ENCODE measurements around the gene ZSCAN10.
"Not testable (repeated sequence)": the region's sequence is repeated elsewhere in the genome, so short reads cannot be mapped to it uniquely, and the experiment has no call there.

The ZSCAN10 gene

GRCh38 chr16:3070608-3071111 lies 28.4 kb downstream of the ZSCAN10 start:
- no peak for TF ChIP-seq CTCF (IDR thresholded peaks at IDR 0.05; ENCODE audit: extremely low read depth, missing control alignments)
- no peak for DNase-seq (ENCODE audit: low spot score)

DNA sequence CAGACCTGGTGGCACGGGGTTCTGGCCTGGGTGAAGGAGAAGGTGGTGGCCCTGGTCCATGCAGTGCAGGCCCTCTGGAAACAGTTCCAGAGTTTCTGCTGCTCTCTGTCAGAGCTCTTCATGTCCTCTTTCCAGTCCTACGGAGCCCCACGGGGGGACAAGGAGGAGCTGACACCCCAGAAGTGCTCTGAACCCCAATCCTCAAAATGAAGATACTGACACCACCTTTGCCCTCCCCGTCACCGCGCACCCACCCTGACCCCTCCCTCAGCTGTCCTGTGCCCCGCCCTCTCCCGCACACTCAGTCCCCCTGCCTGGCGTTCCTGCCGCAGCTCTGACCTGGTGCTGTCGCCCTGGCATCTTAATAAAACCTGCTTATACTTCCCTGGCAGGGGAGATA lies 29.9 kb downstream of the ZSCAN10 start:
- DNase-seq (ENCODE audit: low spot score) = not testable (repeated sequence)

DNA sequence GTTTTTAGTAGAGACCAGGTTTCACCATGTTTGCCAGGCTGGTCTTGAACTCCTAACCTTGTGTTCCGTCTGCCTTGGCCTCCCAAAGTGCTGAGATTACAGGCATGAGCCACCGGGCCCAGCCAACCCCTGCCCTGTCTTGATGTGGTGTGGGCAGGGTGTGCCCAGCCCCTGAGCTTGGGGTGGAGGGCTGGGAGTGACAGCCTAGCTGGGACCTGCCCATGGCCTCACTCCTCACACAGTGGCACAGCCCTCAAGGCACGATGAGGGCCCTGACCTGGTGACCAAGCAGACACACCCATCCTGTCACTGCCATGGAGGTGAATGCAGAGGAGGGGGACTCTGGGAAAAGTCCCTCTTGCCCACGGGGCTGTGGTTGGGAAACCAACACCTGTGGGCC lies 30.6 kb downstream of the ZSCAN10 start:
- no peak for TF ChIP-seq CTCF (IDR thresholded peaks at IDR 0.05; ENCODE audit: extremely low read depth, missing control alignments)
- no peak for DNase-seq (ENCODE audit: low spot score)

DNA sequence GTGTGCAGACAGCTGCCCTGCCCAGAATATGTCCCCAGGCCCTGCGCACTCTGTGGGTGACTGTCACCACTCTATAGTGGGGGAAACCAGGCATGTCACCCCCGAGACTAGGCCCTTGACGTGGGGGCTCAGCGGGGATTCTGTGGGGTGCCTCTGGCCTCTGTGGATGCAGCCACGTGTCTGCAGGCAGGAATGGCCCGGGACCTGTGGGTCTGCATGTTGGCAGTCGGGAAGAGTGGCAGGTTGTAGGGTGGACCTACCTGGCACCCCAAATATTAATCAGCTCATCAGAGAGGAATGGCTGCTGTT lies 32.7 kb downstream of the ZSCAN10 start:
- no peak for DNase-seq (ENCODE audit: low spot score)
- no peak for TF ChIP-seq CTCF (IDR thresholded peaks at IDR 0.05; ENCODE audit: extremely low read depth, missing control alignments)

GRCh38 chr16:3065742-3066439 lies 33.2 kb downstream of the ZSCAN10 start:
- no peak for DNase-seq (ENCODE audit: low spot score)

DNA sequence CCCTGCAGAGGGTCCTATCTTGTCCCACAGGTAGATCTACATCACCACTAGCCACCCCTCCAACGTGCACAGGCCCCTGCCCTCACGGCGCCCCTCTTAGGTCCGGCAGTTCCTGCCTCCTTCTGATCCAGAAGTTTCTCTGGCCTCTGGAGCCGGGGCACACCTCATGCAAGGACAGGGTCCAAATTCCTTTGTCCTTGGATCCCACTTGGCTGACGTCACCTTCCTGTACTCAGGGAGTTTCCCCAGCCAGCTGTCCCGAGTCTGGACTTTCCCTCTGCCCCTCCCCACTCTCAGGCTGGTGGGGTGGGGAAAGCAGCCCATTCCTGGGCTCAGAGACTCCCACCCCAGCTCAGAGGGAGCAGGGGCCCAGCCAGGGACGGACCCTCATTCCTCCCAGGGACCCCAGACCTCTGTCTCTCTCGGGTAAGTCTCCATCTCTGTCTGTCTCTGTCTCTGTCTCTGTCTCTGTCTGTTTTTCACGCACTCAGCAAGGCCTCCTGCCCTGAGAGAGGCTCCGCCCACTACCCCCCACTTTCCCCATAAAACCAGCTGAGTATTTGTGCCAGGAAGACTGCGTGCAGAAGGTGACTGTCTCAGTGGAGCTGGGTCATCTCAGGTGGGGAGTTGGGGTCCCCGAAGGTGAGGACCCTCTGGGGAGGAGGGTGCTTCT lies 33.9 kb downstream of the ZSCAN10 start, which contains the start of gene IL32:
TSS of gene IL32 (plus strand) at position 572 of the 673 bp plus-strand sequence. CDS start 172 bp downstream, outside the sequence.
- TF ChIP-seq CTCF (IDR thresholded peaks at IDR 0.05; ENCODE audit: extremely low read depth, missing control alignments) = no peak
- peak; percentile 60 for DNase-seq (ENCODE audit: low spot score)

More at GRCh38 chr16:3065742-3066439, 33.2 kb downstream of the ZSCAN10 start:
- no peak for TF ChIP-seq CTCF (IDR thresholded peaks at IDR 0.05; ENCODE audit: extremely low read depth, missing control alignments)

DNA sequence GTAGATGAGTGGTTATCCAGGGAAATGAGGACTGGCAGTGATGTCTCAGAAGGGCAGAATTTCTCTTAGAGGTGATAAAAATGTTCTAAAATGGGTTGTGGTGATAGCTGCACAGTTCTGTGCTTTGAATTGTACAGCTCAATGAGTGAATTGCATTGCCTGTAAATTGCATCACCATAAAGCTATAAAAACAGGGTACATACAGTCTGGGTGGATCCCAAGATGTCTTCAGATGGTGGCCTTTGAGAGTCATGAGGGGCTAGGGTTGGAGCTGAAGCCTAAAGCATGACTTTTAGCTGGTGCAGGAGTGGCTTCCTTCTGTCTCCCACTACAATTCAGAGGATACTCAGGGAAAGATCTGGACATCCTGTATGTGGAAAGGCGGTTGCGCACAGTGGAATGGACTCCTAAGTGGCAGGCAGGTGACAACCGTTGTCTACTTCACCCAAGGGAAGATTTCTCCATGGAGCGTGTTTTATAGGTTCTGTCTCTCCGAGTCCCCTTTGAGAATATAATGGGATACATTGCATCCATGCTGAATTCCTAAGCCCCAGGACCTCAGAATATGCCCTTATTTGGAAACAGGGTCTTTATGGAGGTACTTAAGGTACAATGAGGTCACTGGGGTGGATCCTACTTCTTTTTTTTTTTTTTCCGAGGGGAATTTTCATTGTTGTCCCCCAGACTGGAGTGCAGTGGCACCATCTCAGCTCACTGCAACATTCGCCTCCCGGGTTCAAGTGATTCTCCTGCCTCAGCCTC lies 35.3 kb downstream of the ZSCAN10 start:
- no peak for DNase-seq (ENCODE audit: low spot score)
- TF ChIP-seq CTCF (IDR thresholded peaks at IDR 0.05; ENCODE audit: extremely low read depth, missing control alignments) = no peak
